MCF 10A (cell line): ENCODE results near the gene PNMT. TPM values are rescaled to one million over a fixed set of nuclear protein-coding genes. Genes with fewer than 3 reads are reported as not detected.

Source experiments
- BruUV-seq: library from RNA; stranded (reverse); fragments of 400-500 nt; replicated peaks from 2 replicates; lab custom pipeline; 2021; lab: Mats Ljungman, UMichigan
- CTCF ChIA-PET: fragments of 300-600 bp; sonication (Branson Sonifier 250); formaldehyde crosslinking; extraction: SDS; loops from one replicate; lab custom pipeline; 2021; ENCODE audit warnings: antibody characterized with exemption, inconsistent platforms; lab: Yijun Ruan, JAX
- POLR2A ChIA-PET: fragments of 300-600, 350-650 bp; sonication (Branson Sonifier 250); formaldehyde crosslinking; extraction: SDS; loops from one replicate; lab custom pipeline; 2020; ENCODE audit warnings: antibody characterized with exemption, inconsistent platforms; lab: Yijun Ruan, JAX
- DNase-seq: peaks from one replicate; pipeline ENCODE4 v3.0.0-alpha.2; 2018; ENCODE audit not compliant: unreplicated experiment
- H3K27ac Mint-ChIP-seq: one replicate; pipeline ENCODE4 v1.8.0; 2022; ENCODE audit warnings: mild to moderate bottlenecking, low read depth, mixed read lengths; ENCODE audit not compliant: unreplicated experiment
- H3K27me3 Mint-ChIP-seq: one replicate; pipeline ENCODE4 v1.8.0; 2022; ENCODE audit warnings: mixed read lengths; ENCODE audit not compliant: insufficient read depth, unreplicated experiment
- H3K36me3 Mint-ChIP-seq: one replicate; pipeline ENCODE4 v1.8.0; 2022; ENCODE audit warnings: mild to moderate bottlenecking, moderate library complexity, mixed read lengths; ENCODE audit not compliant: insufficient read depth, unreplicated experiment
- H3K4me1 Mint-ChIP-seq: one replicate; pipeline ENCODE4 v1.8.0; 2022; ENCODE audit warnings: mixed read lengths; ENCODE audit not compliant: insufficient read depth, unreplicated experiment
- H3K4me3 Mint-ChIP-seq: one replicate; pipeline ENCODE4 v1.8.0; 2022; ENCODE audit warnings: mild to moderate bottlenecking, moderate library complexity, mixed read lengths; ENCODE audit not compliant: unreplicated experiment
- H3K9me3 Mint-ChIP-seq: one replicate; pipeline ENCODE4 v1.8.0; 2022; ENCODE audit warnings: mixed read lengths; ENCODE audit not compliant: unreplicated experiment
- CTCF ChIP-seq: fragments of 200-600 bp; IDR thresholded peaks from one replicate; pipeline ENCODE4 v1.8.0; 2022; ENCODE audit warnings: antibody characterized with exemption, mild to moderate bottlenecking; ENCODE audit not compliant: unreplicated experiment
- intact Hi-C: fragments of 100-400 bp; cut with micrococcal nuclease; formaldehyde crosslinking; loops from 2 replicates; pipeline ENCODE4 v1.14.1; 2022
- total RNA-seq: library from RNA; stranded (reverse); gene quantifications from 2 replicates; pipeline ENCODE4 v1.2.3, GENCODE V29; 2022

Gene PNMT
- total RNA-seq, 1 experiment from 2014 or later = not detected

- ChIA-PET CTCF (interaction anchor here (0.6 to 1.0 kb wide), 2 partner anchors 92 to 259 kb away, joined by 3 read pairs; no protein-coding TSS in a partner anchor), POLR2A (interaction anchor here (0.6 to 1.1 kb wide), 4 partner anchors 10 to 33 kb away, joined by 3 to 5 read pairs (median 4); partner anchors contain the start of genes ERBB2 and PGAP3)
- BruUV-seq = no TSS peak
- DNase-seq = no peak
- H3K4me3 Mint-ChIP-seq = no peak overlapping the region
- H3K4me1 Mint-ChIP-seq = peaks cover 12% of the 10 kb centered on the region
- peaks cover 13% of the 10 kb centered on the region for H3K36me3 Mint-ChIP-seq
- no peak overlapping the region for H3K27ac Mint-ChIP-seq
- TF ChIP-seq CTCF = no peak
- intact Hi-C loops = no loop called here
- no peaks in the 10 kb centered on the region for H3K9me3 Mint-ChIP-seq
- peaks cover 41% of the 10 kb centered on the region for H3K27me3 Mint-ChIP-seq
Observed at GRCh38 chr17:39669897-39670735, 1.9 kb downstream of the PNMT start.

- no peak for DNase-seq
- H3K4me3 Mint-ChIP-seq = no peak overlapping the region
- ChIA-PET POLR2A (interaction anchor here (0.6 to 1.3 kb wide), 4 partner anchors 11 to 33 kb away, joined by 3 to 5 read pairs (median 4); partner anchors contain the start of gene ERBB2), CTCF (interaction anchor here (0.6 to 1.1 kb wide), 5 partner anchors 46 to 224 kb away, joined by 3 to 8 read pairs (median 3); no protein-coding TSS in a partner anchor)
- H3K27me3 Mint-ChIP-seq = peaks cover 40% of the 10 kb centered on the region
- H3K4me1 Mint-ChIP-seq = peaks cover 12% of the 10 kb centered on the region
- no TSS peak for BruUV-seq
- H3K9me3 Mint-ChIP-seq = no peaks in the 10 kb centered on the region
- intact Hi-C loops = no loop called here
- peaks cover 13% of the 10 kb centered on the region for H3K36me3 Mint-ChIP-seq
- no peak overlapping the region for H3K27ac Mint-ChIP-seq
- TF ChIP-seq CTCF = no peak
Observed at GRCh38 chr17:39670746-39671145, 2.5 kb downstream of the PNMT start.

- Mint-ChIP-seq H3K9me3 (no peaks in the 10 kb centered on the region), H3K4me3 (no peak overlapping the region), H3K27ac (peak overlapping the region; percentile 67), H3K27me3 (peaks cover 28% of the 10 kb centered on the region), H3K36me3 (peaks cover 13% of the 10 kb centered on the region), H3K4me1 (peaks cover 14% of the 10 kb centered on the region)
- ChIA-PET CTCF (interaction anchor here (0.6 to 1.3 kb wide), 11 partner anchors 8 to 223 kb away, joined by 3 to 8 read pairs (median 3); no protein-coding TSS in a partner anchor), POLR2A (interaction anchor here (1.0 to 1.3 kb wide), 3 partner anchors 17 to 50 kb away, joined by 3 to 4 read pairs (median 3); no protein-coding TSS in a partner anchor)
- intact Hi-C loops = no loop called here
- BruUV-seq = no TSS peak
- peak; percentile 39 for DNase-seq
- TF ChIP-seq CTCF = peak; percentile 38
Observed at GRCh38 chr17:39671651-39672521, 3.6 kb downstream of the PNMT start.
